Measurements from ENCODE around the gene CDH4.

- TF ChIP-seq USF1 (IDR thresholded peaks at IDR 0.05) = no peak
- no peak for TF ChIP-seq TAF1 (IDR thresholded peaks at IDR 0.05; ENCODE audit: low read depth)
- TF ChIP-seq, protein P1, sequence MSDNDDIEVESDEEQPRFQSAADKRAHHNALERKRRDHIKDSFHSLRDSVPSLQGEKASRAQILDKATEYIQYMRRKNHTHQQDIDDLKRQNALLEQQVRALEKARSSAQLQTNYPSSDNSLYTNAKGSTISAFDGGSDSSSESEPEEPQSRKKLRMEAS (IDR thresholded peaks at IDR 0.05) = no peak
- TF ChIP-seq EP300 (IDR thresholded peaks at IDR 0.05; ENCODE audit: borderline replicate concordance) = no peak
- no peak for TF ChIP-seq REST (IDR thresholded peaks at IDR 0.05; ENCODE audit: low read depth)
- TF ChIP-seq TCF12 (IDR thresholded peaks at IDR 0.05; ENCODE audit: low read depth) = no peak
- TF ChIP-seq RAD21 (IDR thresholded peaks at IDR 0.05; ENCODE audit: low read depth) = no peak
- TF ChIP-seq YY1 (IDR thresholded peaks at IDR 0.05; ENCODE audit: low read depth) = no peak
- no peak for TF ChIP-seq TEAD4 (IDR thresholded peaks at IDR 0.05)
- no peak for TF ChIP-seq CREB1 (IDR thresholded peaks at IDR 0.05; ENCODE audit: low read depth)
- TF ChIP-seq CEBPB (IDR thresholded peaks at IDR 0.05) = no peak
Measured at GRCh38 chr20:61307686-61308476, 55.8 kb downstream of the CDH4 start.

Data from Ishikawa (cell line).